GM19468 (cell line): Measurements from ENCODE around the gene BAZ2B.
"Not testable (repeated sequence)": the region's sequence is repeated elsewhere in the genome, so short reads cannot be mapped to it uniquely, and the experiment has no call there.

Experiments used
- ATAC-seq: cut with Tn5 transposase; IDR thresholded peaks from one replicate; pipeline ENCODE4 v1.9.1; 2021; ENCODE audit warnings: mild to moderate bottlenecking, moderate library complexity, moderate number of reproducible peaks; ENCODE audit not compliant: unreplicated experiment; ENCODE audit errors: extremely low read depth

BAZ2B gene

GRCh38 chr2:159362094-159362493 lies 254.3 kb downstream of the BAZ2B start:
- no peak for ATAC-seq

- not testable (repeated sequence) for ATAC-seq
These were observed 254.7 kb downstream of the BAZ2B start for GRCh38 chr2:159361603-159362002.

- no peak for ATAC-seq
These were observed 260.2 kb downstream of the BAZ2B start for GRCh38 chr2:159356053-159356554.

DNA sequence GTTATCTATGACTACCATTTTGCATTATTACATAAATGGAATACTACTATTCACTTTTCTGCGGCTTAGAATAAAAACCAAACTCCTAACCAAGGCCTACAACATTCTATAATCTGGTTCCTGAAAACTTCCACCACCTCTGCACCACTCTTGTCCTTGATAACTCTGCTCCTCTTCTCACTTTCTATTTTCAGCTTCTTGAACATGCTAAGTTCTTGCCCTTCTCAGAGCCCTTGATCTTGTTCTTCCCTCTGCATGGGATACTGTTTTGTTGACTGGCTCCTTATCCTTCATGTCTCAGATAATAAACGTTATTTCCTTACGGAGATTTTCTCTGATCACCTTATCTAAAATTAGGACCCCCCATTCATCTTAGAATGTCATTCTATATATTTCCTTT lies 264.4 kb downstream of the BAZ2B start:
- no peak for ATAC-seq

GRCh38 chr2:159349674-159350299 lies 266.6 kb downstream of the BAZ2B start:
- no peak for ATAC-seq

DNA sequence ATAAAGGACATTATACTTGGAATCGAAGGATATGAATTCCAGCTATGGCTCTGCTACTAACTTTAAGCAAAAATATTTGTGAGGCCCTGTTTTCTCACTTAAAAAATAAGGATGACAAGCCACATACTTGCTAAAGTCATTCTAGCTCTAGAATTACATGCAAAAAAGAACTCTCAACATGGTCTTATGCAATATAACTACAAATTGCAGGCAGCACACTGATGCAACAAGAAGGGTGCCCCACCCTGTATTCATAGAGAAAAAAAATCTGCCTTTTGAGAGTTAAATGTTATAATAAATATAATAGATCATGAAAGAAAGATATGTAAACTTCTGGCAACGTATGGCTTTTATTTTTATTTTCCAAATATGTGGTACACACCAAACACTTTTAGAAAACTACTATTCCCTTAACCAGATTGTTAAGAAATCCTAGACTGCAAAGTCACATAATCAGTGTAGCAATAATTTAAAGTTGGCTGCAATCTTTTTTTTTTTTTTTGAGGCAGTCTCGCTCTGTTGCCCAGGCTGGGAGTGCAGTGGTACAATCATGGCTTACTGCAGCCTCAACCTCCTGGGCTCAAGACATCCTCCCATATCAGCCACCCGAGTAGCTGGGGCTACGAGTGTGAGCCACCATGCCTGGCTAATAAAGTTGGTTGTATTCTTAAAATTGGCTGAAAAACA lies 289.6 kb downstream of the BAZ2B start:
- no peak for ATAC-seq

DNA sequence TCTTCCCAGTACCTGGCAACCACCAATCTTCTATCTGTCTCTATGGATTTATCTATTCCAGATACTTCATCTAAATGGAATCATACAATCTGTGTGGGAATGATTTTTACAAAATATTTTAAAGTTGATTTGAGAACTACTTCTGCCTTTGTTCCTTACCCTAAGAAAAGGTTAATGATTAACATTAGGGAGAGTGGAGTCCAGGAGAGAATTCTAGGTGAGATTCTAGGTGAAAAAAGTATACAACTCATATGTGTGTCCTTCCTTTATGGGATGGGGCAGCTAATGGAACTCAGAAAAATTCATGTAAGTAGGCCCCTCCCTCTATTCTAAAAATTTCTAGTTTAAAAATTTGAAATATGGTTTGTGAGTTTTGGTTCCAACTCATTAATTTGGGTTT lies 293.9 kb downstream of the BAZ2B start:
- ATAC-seq: no peak

GRCh38 chr2:159317392-159318088 lies 298.8 kb downstream of the BAZ2B start:
- ATAC-seq: peak; percentile 38

GRCh38 chr2:159307942-159308341 lies 308.4 kb downstream of the BAZ2B start:
- ATAC-seq: no peak

DNA sequence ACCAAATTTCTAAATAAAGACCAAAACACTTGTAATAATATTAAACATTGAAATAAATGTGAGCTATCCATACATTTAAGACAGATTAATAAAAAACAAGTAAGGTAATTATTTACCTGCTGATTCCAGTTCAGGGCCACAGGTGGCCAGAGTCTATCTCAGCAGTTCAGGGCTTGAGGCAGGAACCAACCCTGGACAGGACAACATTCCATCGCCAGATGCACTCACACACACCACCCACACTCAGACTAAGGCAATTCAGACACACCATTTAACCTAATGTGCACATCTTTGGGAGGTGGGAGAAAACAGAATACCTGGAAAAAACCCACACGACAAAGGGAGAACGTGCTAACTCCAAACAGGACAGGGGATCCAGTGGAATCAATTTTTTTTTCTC lies 315.8 kb downstream of the BAZ2B start:
- no peak for ATAC-seq

GRCh38 chr2:159298967-159299366 lies 317.4 kb downstream of the BAZ2B start:
- no peak for ATAC-seq

GRCh38 chr2:159297042-159297707 lies 319.2 kb downstream of the BAZ2B start:
- no peak for ATAC-seq

GRCh38 chr2:159292157-159292556 lies 324.2 kb downstream of the BAZ2B start:
- ATAC-seq: no peak

- ATAC-seq: no peak
These were observed 325.9 kb downstream of the BAZ2B start for GRCh38 chr2:159290289-159290907.

- ATAC-seq: no peak
These were observed 328.6 kb downstream of the BAZ2B start for GRCh38 chr2:159287733-159288132.

DNA sequence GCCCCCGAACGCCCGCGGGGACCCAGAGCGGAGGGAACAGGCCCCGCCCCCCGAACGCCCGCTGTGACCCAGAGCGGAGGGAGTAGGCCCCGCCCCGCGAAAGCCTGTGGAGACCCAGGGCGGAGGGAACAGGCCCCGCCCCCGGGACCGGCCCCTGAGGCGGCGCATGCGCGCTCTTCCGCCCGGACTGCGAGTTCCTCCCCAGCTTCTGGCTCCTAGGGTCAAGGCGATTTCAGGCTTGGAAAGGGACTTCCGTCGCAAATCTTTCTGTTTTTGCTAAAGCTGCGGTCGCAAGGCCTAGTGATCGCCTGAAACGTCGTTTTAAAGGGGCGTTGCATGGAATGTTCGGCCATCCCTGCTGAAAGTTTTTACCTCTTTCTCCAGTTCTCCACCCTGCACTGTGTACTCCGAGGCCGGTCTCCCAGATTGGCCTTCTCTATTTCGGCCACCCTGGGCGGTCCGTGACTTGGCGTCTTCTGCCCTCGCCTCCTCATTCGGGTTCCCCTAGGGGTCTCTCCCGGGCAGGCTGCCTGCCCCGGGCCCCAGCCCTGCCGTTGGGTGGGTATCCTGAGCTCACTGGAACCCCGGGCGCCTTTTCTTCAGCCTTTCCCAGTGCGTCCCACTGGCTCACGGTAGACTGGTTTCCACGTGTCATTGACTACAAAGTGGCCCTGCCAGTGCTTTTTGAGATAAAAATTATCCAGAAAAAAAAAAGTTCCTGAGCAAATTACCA lies 329.5 kb downstream of the BAZ2B start:
- peak; percentile 68 for ATAC-seq

DNA sequence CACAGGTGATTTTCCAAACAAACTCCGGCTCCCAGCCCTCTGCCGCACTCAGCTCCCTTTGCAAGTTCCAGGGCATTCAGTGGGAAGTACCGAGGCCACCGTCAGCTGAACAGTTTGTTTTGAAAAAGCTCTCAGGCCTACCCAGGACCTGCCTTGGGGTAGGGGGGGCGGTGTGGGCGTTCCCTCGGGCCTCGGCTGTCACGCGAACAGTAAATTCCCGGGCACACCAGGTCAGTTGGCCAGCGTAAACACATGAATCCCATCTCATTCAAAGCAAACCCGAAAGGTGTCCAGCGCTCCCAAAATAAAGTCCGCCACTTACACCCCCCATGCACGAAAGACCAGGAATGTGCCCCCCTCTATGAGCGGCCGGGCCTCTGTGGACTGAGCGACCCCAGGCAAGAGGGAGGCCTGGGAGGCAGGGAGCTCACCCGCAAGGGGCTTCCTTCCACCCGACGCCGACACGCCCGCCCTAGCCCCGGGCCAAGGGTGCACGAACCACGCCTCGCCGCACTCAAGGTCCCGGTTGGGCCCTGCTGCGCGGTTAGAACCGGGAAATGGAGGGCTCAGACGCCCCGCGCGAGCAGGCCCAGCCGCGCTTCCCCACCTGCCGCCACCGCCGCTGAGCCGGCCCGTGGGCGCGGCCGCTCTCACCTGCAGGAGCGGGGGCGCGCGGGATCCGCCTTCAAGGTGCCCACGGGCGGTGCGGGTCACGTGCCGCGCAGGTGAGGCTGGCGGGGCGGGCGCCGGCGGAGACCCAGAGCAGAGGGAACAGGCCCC lies 330.2 kb downstream of the BAZ2B start, which contains the start of gene WDSUB1:
Gene WDSUB1, minus strand, starts transcription at position 775 of the 780 bp plus-strand sequence. CDS start 3,634 bp downstream, outside the sequence.
- ATAC-seq: no peak

- no peak for ATAC-seq
These were observed 330.9 kb downstream of the BAZ2B start for GRCh38 chr2:159285433-159285832.

GRCh38 chr2:159283529-159283928 lies 332.8 kb downstream of the BAZ2B start:
- no peak for ATAC-seq
